Stimulated activated CD4-positive, alpha-beta T cell treated with anti-CD3 and anti-CD28 coated beads, Interleukin-12 subunit alpha, Interleukin-12 subunit beta, amount 100 ng/mL, for 24 hours (primary cell): ENCODE data around the gene HLA-A.

Experiments
- DNase-seq, 2 experiments: peaks; one replicate each; pipeline ENCODE4 v3.0.0-alpha.2; 2020; ENCODE audit warnings: low read depth in 2 of 2

HLA-A gene

GRCh38 chr6:29986179-29986781 lies 43.9 kb downstream of the HLA-A start:
- DNase-seq = no peak

GRCh38 chr6:29989211-29989610 lies 46.9 kb downstream of the HLA-A start:
- no peak for DNase-seq

GRCh38 chr6:29990931-29991330 lies 48.6 kb downstream of the HLA-A start:
- no peak for DNase-seq

- no peak for DNase-seq
Measured at GRCh38 chr6:29992807-29993206, 50.5 kb downstream of the HLA-A start.

- no peak for DNase-seq
Measured at GRCh38 chr6:29994826-29995225, 52.5 kb downstream of the HLA-A start.

GRCh38 chr6:29995340-29995777 lies 53.0 kb downstream of the HLA-A start:
- no peak for DNase-seq
